ENCODE results near the gene ANKH. TPM values are rescaled to one million over a fixed set of nuclear protein-coding genes. Genes with fewer than 3 reads are reported as not detected.

The ANKH gene
- total RNA-seq, 1 experiment from 2014 or later = 65.2 TPM

GRCh38 chr5:14884062-14884612 lies 12.6 kb upstream of the ANKH start:
- no peak for DNase-seq (ENCODE audit: low read depth, low spot score)
- POLR2A ChIA-PET = no interaction called here
- no peaks in the 10 kb centered on the region for H4K20me1 ChIP-seq (ENCODE audit: insufficient read depth)
- CTCF ChIA-PET = no interaction called here
- no peak overlapping the region for H3K9ac ChIP-seq (ENCODE audit: low read length)
- no peaks in the 10 kb centered on the region for H3K9me3 ChIP-seq (ENCODE audit: control insufficient read depth in 1 of 2, insufficient read depth in 1 of 2, low read depth in 1 of 2, low read length in 2 of 2)
- no peaks in the 10 kb centered on the region for H3K36me3 ChIP-seq (ENCODE audit: control insufficient read depth in 1 of 2, insufficient read depth in 2 of 2, low read length in 2 of 2)
- H3K4me1 ChIP-seq (ENCODE audit: control insufficient read depth in 1 of 2, insufficient read depth in 2 of 2, low read length in 2 of 2) = peaks cover 0 to 4% of the 10 kb centered on the region in 2 experiments; a peak in 2 of 4 replicates
- TF ChIP-seq RAD21 (IDR thresholded peaks at IDR 0.05; ENCODE audit: low read depth) (no peak), CTCF (IDR thresholded peaks at IDR 0.05 in 2 of 3, conservative IDR thresholded peaks at IDR 0.05 in 1 of 3; ENCODE audit: borderline replicate concordance in 1 of 3, insufficient read depth in 1 of 3, low read depth in 2 of 3, low read length in 2 of 3) (no peak), ZBTB33 (IDR thresholded peaks at IDR 0.05; ENCODE audit: extremely low read depth, insufficient replicate concordance, low read length) (no peak), SRF (IDR thresholded peaks at IDR 0.05; ENCODE audit: low read depth) (no peak), MAX (IDR thresholded peaks at IDR 0.05) (no peak), ZNF274 (IDR thresholded peaks at IDR 0.05; ENCODE audit: low read depth, low read length) (no peak), FOSL1 (IDR thresholded peaks at IDR 0.05; ENCODE audit: low read depth) (no peak), CBX3 (IDR thresholded peaks at IDR 0.05; ENCODE audit: low read depth) (no peak), YY1 (IDR thresholded peaks at IDR 0.05; ENCODE audit: extremely low read depth, insufficient replicate concordance, low read depth, low read length) (no peak), ELF1 (IDR thresholded peaks at IDR 0.05; ENCODE audit: borderline replicate concordance, low read depth) (no peak), EGR1 (IDR thresholded peaks at IDR 0.05; ENCODE audit: low read depth) (no peak), EZH2phosphoT487 (IDR thresholded peaks at IDR 0.05; ENCODE audit: borderline replicate concordance) (no peak), POLR2A (IDR thresholded peaks at IDR 0.05; ENCODE audit: borderline replicate concordance, extremely low read depth, insufficient read depth, insufficient read length) (no peak), REST (IDR thresholded peaks at IDR 0.05; ENCODE audit: low read depth) (no peak), EZH2 (IDR thresholded peaks at IDR 0.05) (no peak), ZFX (IDR thresholded peaks at IDR 0.05) (no peak), SP1 (IDR thresholded peaks at IDR 0.05; ENCODE audit: low read depth) (no peak), CEBPB (IDR thresholded peaks at IDR 0.05; ENCODE audit: low read depth) (no peak), POLR2AphosphoS5 (IDR thresholded peaks at IDR 0.05; ENCODE audit: low read depth, low read length) (no peak), ATF3 (IDR thresholded peaks at IDR 0.05) (no peak)
- intact Hi-C loops (cut with micrococcal nuclease) = no loop called here
- no peak overlapping the region for H3K4me2 ChIP-seq (ENCODE audit: low read length)
- no peaks in the 10 kb centered on the region for H3K79me2 ChIP-seq (ENCODE audit: insufficient read depth, low read length)
- BruUV-seq (replicated peaks) = no TSS peak
- no peak for ATAC-seq
- H3K4me3 ChIP-seq (replicated peaks in 1 of 2; ENCODE audit: low read depth in 1 of 2, low read length in 2 of 2) = no peak overlapping the region
- H3K9me2 ChIP-seq (ENCODE audit: insufficient read depth) = no peaks in the 10 kb centered on the region
- H3K27ac ChIP-seq (ENCODE audit: low read depth, low read length) = no peak overlapping the region
- no peak overlapping the region for H2AFZ ChIP-seq (ENCODE audit: low read depth, low read length, poor library complexity, severe bottlenecking)
- RAD21 ChIA-PET (ENCODE audit: low non-redundant PET in 1 of 2, low total read pairs in 2 of 2, uncharacterized antibody in 2 of 2, unreplicated experiment in 2 of 2) = no interaction called here
- H3K27me3 ChIP-seq (ENCODE audit: insufficient read depth, low read length) = no peaks in the 10 kb centered on the region
